ENCODE measurements around the gene KCNH6. TPM values are rescaled to one million over a fixed set of nuclear protein-coding genes. Genes with fewer than 3 reads are reported as not detected.

KCNH6 gene
- total RNA-seq, 4 donors from 2014 or later, result not detected

DNA sequence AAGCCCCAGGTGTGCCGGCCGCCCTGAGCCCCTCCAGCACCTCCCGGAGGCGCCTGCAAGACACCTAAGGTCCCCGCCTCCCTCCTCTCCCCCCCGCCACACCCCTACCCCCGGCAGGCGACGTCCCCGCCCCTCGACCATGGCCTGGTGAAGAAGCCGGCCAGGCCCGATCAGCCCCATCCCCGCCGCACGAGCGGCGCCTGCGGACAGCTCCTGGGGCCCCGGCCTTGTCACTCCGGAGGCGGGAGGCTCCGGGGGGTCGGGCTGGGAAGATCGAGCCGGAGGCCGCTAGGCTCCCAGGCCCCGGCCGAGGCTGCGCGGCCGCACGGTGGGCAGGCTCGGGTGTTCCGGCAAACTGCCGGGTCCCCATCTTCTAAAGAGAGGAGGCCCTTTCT lies 46.7 kb upstream of the KCNH6 start:
- Histone ChIP-seq H3K4me3 (peak overlapping the region; percentile 17 to 57 (median 42)), H3K9me3 (no peaks in the 10 kb centered on the region), H3K36me3 (no peaks in the 10 kb centered on the region), H3K4me1 (peaks cover 0 to 31% (median 13%) of the 10 kb centered on the region in 4 donors), H3K27ac (peak overlapping the region in 2 of 4 donors; percentile 46 to 64), H3K27me3 (peaks cover 0 to 43% of the 10 kb centered on the region in 2 donors)
- 3 to 4% methylated on average over 8 to 21 of the region's 36 CpGs for WGBS, 2 donors
- TF ChIP-seq EP300 (IDR thresholded peaks at IDR 0.05) (no peak), POLR2A (IDR thresholded peaks at IDR 0.05) (no peak)
- TF ChIP-seq, protein P1, sequence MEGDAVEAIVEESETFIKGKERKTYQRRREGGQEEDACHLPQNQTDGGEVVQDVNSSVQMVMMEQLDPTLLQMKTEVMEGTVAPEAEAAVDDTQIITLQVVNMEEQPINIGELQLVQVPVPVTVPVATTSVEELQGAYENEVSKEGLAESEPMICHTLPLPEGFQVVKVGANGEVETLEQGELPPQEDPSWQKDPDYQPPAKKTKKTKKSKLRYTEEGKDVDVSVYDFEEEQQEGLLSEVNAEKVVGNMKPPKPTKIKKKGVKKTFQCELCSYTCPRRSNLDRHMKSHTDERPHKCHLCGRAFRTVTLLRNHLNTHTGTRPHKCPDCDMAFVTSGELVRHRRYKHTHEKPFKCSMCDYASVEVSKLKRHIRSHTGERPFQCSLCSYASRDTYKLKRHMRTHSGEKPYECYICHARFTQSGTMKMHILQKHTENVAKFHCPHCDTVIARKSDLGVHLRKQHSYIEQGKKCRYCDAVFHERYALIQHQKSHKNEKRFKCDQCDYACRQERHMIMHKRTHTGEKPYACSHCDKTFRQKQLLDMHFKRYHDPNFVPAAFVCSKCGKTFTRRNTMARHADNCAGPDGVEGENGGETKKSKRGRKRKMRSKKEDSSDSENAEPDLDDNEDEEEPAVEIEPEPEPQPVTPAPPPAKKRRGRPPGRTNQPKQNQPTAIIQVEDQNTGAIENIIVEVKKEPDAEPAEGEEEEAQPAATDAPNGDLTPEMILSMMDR (IDR thresholded peaks at IDR 0.05), result no peak
- no peak for DNase-seq (ENCODE audit: low spot score in 2 of 2)

DNA sequence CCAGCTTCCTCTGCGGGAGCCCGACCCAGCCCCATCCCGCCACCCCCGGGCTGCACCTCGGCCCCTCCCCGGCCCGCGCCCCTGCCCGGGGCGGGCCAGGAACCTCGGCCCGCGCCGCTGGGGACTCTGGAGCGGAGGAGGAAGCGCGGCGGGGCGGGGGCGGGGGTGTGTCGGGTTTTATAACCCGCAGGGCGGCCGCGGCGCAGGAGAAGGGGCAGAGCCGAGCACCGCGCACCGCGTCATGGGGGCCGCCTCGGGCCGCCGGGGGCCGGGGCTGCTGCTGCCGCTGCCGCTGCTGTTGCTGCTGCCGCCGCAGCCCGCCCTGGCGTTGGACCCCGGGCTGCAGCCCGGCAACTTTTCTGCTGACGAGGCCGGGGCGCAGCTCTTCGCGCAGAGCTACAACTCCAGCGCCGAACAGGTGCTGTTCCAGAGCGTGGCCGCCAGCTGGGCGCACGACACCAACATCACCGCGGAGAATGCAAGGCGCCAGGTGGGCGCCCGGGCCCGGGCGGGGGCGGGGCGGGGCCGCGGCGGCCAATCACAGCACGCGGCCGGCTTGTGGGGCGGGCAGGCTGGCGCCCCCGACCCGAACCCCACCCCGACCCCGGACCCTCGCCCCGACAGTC lies 46.2 kb upstream of the KCNH6 start, which contains the start of gene ACE:
Gene ACE, plus strand, starts transcription at position 208 of the 626 bp plus-strand sequence. Its CDS starts 34 bp downstream, at position 242.
- TF ChIP-seq, protein P1 (IDR thresholded peaks at IDR 0.05), result no peak
- TF ChIP-seq POLR2A (IDR thresholded peaks at IDR 0.05) (no peak), EP300 (IDR thresholded peaks at IDR 0.05) (no peak)
- peaks cover 0 to 43% of the 10 kb centered on the region in 2 donors for H3K27me3 ChIP-seq
- H3K4me1 ChIP-seq, result peaks cover 0 to 31% (median 13%) of the 10 kb centered on the region in 4 donors
- no peaks in the 10 kb centered on the region for H3K9me3 ChIP-seq
- WGBS, 2 donors, result 1 to 6% methylated on average over 19 to 36 of the region's 78 CpGs
- no peaks in the 10 kb centered on the region for H3K36me3 ChIP-seq
- H3K4me3 ChIP-seq, result peak within 1 kb of the TSS; percentile 32 to 57 (median 42)
- no peak for DNase-seq (ENCODE audit: low spot score in 2 of 2)
- peak within 1 kb of the TSS in 2 of 4 donors; percentile 46 to 64 for H3K27ac ChIP-seq

DNA sequence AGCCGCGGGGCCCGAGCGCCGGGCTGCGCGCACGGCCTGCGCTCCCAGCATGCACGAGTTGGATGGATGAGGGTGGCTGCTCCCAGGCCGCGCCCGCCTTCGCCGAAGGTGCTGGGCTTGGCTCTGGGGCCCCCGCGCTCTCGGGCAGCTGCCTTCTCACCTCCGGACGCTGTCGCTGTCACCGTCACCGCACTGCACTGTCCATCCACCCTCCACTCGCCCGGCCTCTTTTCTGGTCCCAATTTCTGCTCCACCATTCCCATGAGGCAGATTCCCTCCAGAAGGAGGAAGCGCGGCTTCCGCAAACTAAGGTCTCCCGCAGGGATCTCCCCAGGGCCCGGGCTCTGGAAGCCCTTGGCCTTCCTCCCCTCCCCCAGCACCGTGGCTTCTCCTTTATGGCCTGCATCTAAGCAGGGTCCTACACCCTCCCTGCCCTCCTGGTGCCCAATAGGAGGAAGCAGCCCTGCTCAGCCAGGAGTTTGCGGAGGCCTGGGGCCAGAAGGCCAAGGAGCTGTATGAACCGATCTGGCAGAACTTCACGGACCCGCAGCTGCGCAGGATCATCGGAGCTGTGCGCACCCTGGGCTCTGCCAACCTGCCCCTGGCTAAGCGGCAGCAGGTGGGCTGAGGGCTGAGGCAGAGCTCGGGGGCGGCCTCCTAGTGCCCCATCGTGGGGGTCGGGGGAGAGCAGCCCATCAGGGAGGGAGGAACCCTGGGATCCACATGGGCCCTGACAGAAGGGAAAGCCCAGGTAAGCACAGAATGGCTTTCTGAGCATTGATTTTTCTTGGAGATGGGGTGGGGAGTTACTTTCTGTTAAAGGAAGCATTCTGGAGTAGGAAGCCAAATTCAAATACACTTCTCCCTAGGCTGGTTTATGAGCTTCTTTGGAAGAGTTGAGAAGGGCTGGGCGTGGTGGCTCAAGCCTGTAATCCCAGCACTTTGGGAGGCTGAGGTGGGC lies 45.4 kb upstream of the KCNH6 start:
- WGBS, 2 donors, result 7 to 13% methylated on average over 31 to 32 of the region's 44 CpGs
- peaks cover 0 to 43% of the 10 kb centered on the region in 2 donors for H3K27me3 ChIP-seq
- TF ChIP-seq, protein P1 (IDR thresholded peaks at IDR 0.05), result no peak
- TF ChIP-seq EP300 (IDR thresholded peaks at IDR 0.05), result no peak
- no peak for TF ChIP-seq POLR2A (IDR thresholded peaks at IDR 0.05)
- peak overlapping the region in 1 of 4 donors; percentile 64 for H3K27ac ChIP-seq
- DNase-seq (ENCODE audit: low spot score in 2 of 2), result no peak
- H3K36me3 ChIP-seq, result no peaks in the 10 kb centered on the region
- peak overlapping the region; percentile 32 to 57 (median 42) for H3K4me3 ChIP-seq
- H3K9me3 ChIP-seq, result no peaks in the 10 kb centered on the region
- peaks cover 0 to 31% (median 13%) of the 10 kb centered on the region in 4 donors for H3K4me1 ChIP-seq

DNA sequence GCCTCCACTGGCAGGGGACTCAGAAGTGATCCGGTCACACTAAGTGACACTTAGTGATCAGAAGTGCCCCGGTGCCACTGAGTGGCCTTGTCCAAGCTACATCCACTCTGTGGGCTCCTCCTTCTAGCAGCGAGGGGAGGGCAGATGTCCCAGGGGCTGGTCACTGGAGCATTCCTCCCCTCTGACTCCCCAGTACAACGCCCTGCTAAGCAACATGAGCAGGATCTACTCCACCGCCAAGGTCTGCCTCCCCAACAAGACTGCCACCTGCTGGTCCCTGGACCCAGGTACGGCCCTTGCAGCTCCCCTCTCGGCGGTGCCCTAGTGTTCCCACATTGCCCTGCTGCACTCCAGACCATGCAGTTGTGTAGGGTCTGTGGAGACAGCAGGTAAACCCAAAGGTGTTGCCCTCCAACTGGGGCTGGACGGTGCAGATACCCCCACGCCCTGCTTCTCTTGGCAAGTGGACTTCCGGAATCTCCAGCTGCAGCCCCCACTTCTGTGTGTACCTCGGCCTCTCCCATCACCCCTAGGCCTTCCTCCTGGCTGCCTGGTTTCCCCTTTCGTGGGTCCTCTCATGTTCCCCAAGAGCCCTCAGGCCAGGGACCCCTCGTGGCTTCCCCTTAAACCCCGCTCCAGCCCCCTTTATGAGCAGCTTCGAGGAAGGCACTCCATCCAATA lies 44.2 kb upstream of the KCNH6 start:
- peaks cover 0 to 31% (median 13%) of the 10 kb centered on the region in 4 donors for H3K4me1 ChIP-seq
- DNase-seq (ENCODE audit: low spot score in 2 of 2), result peak; percentile 43 to 80
- no peaks in the 10 kb centered on the region for H3K36me3 ChIP-seq
- WGBS, 2 donors, result 46% methylated on average over 11 to 16 of the region's 16 CpGs
- H3K27ac ChIP-seq, result no peak overlapping the region
- H3K4me3 ChIP-seq, result no peak overlapping the region
- TF ChIP-seq, protein P1 (IDR thresholded peaks at IDR 0.05), result peak; percentile 53 to 85 (median 62)
- TF ChIP-seq POLR2A (IDR thresholded peaks at IDR 0.05) (no peak), EP300 (IDR thresholded peaks at IDR 0.05) (peak in 1 of 2 donors; percentile 22)
- no peaks in the 10 kb centered on the region for H3K9me3 ChIP-seq
- H3K27me3 ChIP-seq, result peaks cover 0 to 40% of the 10 kb centered on the region in 2 donors
